ENCODE results near the gene RYR3.

Gene RYR3

GRCh38 chr15:33384307-33384706 lies 73.5 kb downstream of the RYR3 start:
- DNase-seq (ENCODE audit: low spot score): no peak

- no peak for DNase-seq (ENCODE audit: low spot score)
Observed at GRCh38 chr15:33392453-33392852, 81.7 kb downstream of the RYR3 start.

GRCh38 chr15:33393546-33393945 lies 82.8 kb downstream of the RYR3 start:
- no peak for DNase-seq (ENCODE audit: low spot score)

- DNase-seq (ENCODE audit: low spot score): no peak
Observed at GRCh38 chr15:33395321-33395720, 84.6 kb downstream of the RYR3 start.

- no peak for DNase-seq (ENCODE audit: low spot score)
Observed at GRCh38 chr15:33395846-33396245, 85.1 kb downstream of the RYR3 start.

GRCh38 chr15:33396475-33396874 lies 85.7 kb downstream of the RYR3 start:
- DNase-seq (ENCODE audit: low spot score): no peak

- DNase-seq (ENCODE audit: low spot score): no peak
Observed at GRCh38 chr15:33398555-33398954, 87.8 kb downstream of the RYR3 start.

- DNase-seq (ENCODE audit: low spot score): no peak
Observed at GRCh38 chr15:33400941-33401340, 90.2 kb downstream of the RYR3 start.

- DNase-seq (ENCODE audit: low spot score): no peak
Observed at GRCh38 chr15:33402600-33402999, 91.8 kb downstream of the RYR3 start.

GRCh38 chr15:33405096-33405495 lies 94.3 kb downstream of the RYR3 start:
- no peak for DNase-seq (ENCODE audit: low spot score)

GRCh38 chr15:33411596-33412540 lies 101.1 kb downstream of the RYR3 start:
- DNase-seq (ENCODE audit: low spot score): no peak

- no peak for DNase-seq (ENCODE audit: low spot score)
Observed at GRCh38 chr15:33419701-33420100, 108.9 kb downstream of the RYR3 start.

GRCh38 chr15:33424025-33424424 lies 113.3 kb downstream of the RYR3 start:
- DNase-seq (ENCODE audit: low spot score): no peak

GRCh38 chr15:33425142-33425541 lies 114.4 kb downstream of the RYR3 start:
- DNase-seq (ENCODE audit: low spot score): no peak

- no peak for DNase-seq (ENCODE audit: low spot score)
Observed at GRCh38 chr15:33430577-33430976, 119.8 kb downstream of the RYR3 start.

GRCh38 chr15:33433821-33434220 lies 123.1 kb downstream of the RYR3 start:
- no peak for DNase-seq (ENCODE audit: low spot score)

GRCh38 chr15:33438396-33438795 lies 127.6 kb downstream of the RYR3 start:
- no peak for DNase-seq (ENCODE audit: low spot score)

GRCh38 chr15:33440900-33441299 lies 130.1 kb downstream of the RYR3 start:
- no peak for DNase-seq (ENCODE audit: low spot score)

- DNase-seq (ENCODE audit: low spot score): no peak
Observed at GRCh38 chr15:33442449-33442848, 131.7 kb downstream of the RYR3 start.

- DNase-seq (ENCODE audit: low spot score): no peak
Observed at GRCh38 chr15:33443708-33444107, 132.9 kb downstream of the RYR3 start.

- DNase-seq (ENCODE audit: low spot score): no peak
Observed at GRCh38 chr15:33445984-33446383, 135.2 kb downstream of the RYR3 start.

GRCh38 chr15:33448151-33448550 lies 137.4 kb downstream of the RYR3 start:
- DNase-seq (ENCODE audit: low spot score): no peak

- no peak for DNase-seq (ENCODE audit: low spot score)
Observed at GRCh38 chr15:33448961-33449606, 138.3 kb downstream of the RYR3 start.
